AML-193 (cell line): Measurements from ENCODE around the gene VPS8.
"Not testable (repeated sequence)": the region's sequence is repeated elsewhere in the genome, so short reads cannot be mapped to it uniquely, and the experiment has no call there.

Source experiments
- DNase-seq, 2 experiments: peaks; one replicate each; lab custom pipeline; 2025; lab: John Stamatoyannopoulos, UW

Gene VPS8

GRCh38 chr3:184924547-184924946 lies 112.6 kb downstream of the VPS8 start:
- no peak for DNase-seq

DNA sequence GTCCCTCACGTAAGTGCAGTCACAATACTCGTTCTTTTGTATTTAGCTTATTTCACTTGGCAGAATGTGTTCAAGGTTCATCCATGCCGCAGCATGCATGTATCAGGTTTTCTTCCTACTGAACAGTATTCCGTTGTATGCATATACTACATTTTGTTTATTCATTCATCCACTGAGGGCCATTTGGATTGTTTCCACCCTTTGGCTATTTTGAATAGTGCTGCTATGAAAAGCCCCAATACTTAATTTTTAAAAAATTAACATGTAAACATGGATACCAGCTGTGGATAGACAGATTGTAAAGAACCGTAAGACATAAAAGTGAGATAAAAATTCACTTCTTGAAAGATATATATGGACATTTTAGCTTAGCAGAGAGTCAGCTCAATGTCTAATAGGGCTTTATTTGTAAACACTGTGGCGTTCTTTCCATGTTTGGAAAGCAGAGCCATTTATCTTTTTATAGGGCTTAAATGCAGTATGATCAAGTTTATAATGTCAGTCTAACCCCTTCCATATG lies 115.9 kb downstream of the VPS8 start:
- no peak for DNase-seq

- DNase-seq = no peak
Measured at GRCh38 chr3:184932777-184933176, 120.8 kb downstream of the VPS8 start.

GRCh38 chr3:184937611-184938010 lies 125.6 kb downstream of the VPS8 start:
- DNase-seq = no peak

- no peak for DNase-seq
Measured at GRCh38 chr3:184941408-184941807, 129.4 kb downstream of the VPS8 start.

DNA sequence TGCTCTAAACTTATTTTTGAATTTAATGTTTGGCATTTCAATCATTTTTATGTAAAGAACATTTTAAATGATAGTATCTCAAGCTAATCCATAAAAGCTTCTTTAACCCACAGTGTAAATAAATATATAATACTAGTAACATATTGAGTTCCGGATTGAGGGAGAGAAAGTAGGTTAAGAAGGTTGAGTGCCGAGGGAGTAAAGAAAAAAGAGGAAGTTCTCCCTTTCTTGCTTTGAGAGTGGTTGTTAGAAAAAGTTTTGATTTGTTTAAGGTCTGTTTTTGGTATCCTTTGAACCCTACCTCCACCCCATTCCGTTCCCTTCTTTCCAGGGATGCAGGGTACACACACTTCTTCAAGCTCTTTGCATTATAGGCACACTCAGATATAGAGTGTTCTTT lies 130.8 kb downstream of the VPS8 start:
- DNase-seq = no peak

- no peak for DNase-seq
Measured at GRCh38 chr3:184944241-184944640, 132.3 kb downstream of the VPS8 start.

GRCh38 chr3:184945886-184946625 lies 134.1 kb downstream of the VPS8 start:
- DNase-seq = no peak

- DNase-seq = no peak
Measured at GRCh38 chr3:184946917-184947316, 135.0 kb downstream of the VPS8 start.

DNA sequence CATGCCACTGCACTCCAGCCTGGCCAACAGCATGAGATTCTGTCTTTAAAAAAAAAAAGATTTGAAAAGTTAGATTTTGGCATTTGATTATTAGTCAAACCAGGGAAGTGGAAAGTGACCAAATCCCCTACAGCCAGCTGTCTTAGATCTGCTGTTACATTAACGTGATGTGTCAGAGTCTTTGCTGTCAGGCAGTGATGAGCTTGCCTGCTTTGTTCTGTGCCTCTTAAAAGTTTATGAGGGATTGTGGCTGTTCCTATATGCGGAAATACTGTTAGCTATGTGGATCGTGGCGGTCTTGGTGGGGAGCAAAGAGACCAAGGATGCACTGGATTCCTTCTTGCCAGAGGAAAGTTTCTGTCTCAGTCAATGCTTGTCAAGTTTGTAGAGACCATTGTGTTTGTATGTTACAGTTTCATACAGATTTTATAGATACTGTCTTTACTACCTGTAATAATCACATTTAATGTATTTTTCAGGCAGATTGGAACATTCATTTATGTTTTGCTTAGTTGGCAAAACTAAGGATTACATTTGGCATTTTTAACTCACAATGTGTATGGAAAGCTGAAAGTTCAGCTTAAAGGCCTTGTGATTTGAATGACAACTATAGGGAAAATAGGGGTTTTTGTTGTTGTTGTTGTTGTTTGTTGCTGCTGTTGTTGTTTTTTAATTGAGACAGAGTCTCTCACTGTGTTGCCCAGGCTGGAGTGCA lies 137.4 kb downstream of the VPS8 start:
- DNase-seq = no peak

DNA sequence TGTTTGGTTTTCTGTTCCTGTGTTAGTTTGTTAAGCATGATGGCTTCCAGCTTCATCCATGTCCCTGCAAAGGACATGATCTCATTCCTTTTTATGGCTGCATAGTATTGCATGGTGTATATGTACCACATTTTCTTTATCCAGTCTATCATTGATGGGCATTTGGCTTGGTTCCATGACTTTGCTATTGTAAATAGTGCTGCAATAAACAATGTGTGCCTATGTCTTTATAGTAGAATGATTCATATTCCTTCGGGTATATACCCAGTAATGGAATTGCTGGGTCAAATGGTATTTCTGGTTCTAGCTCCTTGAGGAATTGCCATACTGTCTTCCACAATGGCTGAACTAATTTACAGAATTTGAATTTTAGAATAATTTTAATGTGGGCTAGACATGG lies 138.8 kb downstream of the VPS8 start:
- DNase-seq = not testable (repeated sequence)

- DNase-seq = no peak
Measured at GRCh38 chr3:184952671-184953070, 140.7 kb downstream of the VPS8 start.

DNA sequence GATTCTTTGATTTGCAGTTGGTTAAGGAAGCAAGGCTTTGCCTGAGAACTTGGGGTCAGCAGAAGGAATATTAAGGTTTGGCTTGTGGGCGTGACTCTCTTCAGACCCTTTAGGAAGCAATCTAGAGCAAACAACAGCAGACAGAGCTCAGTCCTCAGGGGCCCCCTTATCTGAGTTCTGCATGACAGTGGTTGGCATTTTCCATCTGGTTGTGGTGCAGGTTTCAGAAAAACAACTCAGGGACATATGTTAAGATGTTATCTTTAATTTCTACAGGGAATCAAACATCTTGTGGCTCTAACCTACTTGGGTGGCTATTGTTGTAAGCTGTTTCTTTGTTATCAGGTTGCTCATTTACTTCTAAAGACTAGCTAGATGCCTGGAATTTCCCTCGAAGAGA lies 141.4 kb downstream of the VPS8 start:
- DNase-seq = no peak

- no peak for DNase-seq
Measured at GRCh38 chr3:184954251-184954650, 142.3 kb downstream of the VPS8 start.

DNA sequence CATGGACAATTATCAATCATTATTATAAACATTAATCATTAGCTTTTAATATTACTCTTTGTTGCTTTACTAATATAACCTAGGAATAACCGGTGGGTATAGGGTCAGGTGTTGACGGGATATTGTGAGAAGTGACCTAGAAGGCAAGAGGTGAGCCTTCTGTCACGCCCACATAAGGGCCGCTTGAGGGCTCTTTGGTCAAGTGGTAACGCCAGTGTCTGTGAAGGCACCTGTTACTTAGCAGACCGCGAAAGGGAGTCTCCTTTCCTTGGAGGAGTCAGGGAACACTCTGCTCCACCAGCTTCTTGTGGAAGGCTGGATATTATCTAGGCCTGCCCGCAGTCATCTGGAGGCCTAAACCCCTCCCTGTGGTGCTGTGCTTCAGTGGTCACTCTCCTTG lies 142.9 kb downstream of the VPS8 start:
- not testable (repeated sequence) for DNase-seq

DNA sequence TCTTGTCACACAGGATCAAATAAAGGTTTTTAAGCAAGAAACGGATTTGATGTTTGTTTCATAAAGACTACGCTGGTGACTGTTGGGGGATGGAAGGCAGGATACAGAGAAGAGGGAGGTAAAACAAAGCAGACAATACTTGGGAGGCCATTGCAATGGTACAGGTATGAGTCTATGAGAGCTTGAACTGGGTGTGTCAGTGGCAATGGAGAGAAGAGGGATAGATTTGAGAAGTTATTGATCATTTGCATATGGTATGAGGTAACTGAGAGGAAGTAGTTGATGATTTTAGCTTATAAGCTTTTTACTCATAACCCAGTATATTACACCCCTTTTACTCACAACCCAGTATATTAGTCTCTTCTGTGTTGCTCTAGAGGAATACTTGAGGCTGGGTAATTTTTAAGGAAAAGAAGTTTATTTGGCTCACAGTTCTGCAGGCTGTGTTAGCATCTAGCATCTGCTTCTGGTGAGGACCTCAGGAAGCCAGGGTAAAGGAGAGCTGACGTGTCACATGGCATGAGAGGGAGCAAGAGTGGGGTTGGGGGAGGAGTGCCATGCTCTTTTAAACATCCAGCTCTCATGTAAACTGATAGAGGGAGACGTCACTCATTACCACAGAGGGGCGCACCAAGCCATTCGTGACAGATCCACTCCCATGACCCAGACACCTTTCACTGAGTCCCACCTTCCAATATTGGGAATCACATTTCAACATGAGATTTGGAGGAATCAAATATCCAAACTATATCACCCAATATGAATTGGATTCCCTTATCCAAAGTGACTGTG lies 153.9 kb downstream of the VPS8 start:
- no peak for DNase-seq

DNA sequence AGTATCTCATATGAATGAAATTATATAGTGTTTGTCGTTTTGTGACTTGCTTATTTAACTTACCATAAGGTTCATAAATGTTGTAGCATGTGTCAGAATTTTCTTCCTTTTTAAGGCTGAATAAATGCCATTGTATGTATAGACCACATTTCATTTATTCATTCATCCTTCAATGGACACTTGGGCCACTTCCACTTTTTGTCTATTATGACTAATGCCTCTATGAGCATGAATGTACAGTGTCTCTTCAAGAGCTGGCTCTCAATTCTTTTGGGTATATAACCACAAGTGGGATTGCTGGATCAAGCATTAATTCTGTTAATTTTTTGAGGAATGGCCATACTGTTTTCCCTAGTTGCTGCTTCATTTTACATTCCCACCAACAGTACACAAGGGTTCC lies 156.1 kb downstream of the VPS8 start:
- peak in 1 of 2 experiments; percentile 9 for DNase-seq

- DNase-seq = no peak
Measured at GRCh38 chr3:184970186-184970585, 158.2 kb downstream of the VPS8 start.

GRCh38 chr3:184977796-184978195 lies 165.8 kb downstream of the VPS8 start:
- no peak for DNase-seq

GRCh38 chr3:184981071-184981470 lies 169.1 kb downstream of the VPS8 start:
- DNase-seq = no peak

GRCh38 chr3:184982076-184982475 lies 170.1 kb downstream of the VPS8 start:
- no peak for DNase-seq

GRCh38 chr3:184985586-184985985 lies 173.6 kb downstream of the VPS8 start:
- no peak for DNase-seq
